K562 (cell line): ENCODE data around the gene PROK1. TPM values are rescaled to one million over a fixed set of nuclear protein-coding genes. Genes with fewer than 3 reads are reported as not detected.

Experiments
- ATAC-seq: fragments of 200-7000 bp; cut with Tn5 transposase; 3 replicates; pipeline ENCODE4 v1.9.1; 2020; ENCODE audit warnings: moderate library complexity
- BruUV-seq: library from RNA; stranded (reverse); fragments of 400-500 nt; replicated peaks from 2 replicates; lab custom pipeline; 2021; lab: Mats Ljungman, UMichigan
- CTCF ChIA-PET: fragments of 300-600 bp; formaldehyde crosslinking; extraction: SDS; loops from one replicate; lab custom pipeline; 2021; ENCODE audit warnings: low intra/inter-chr PET ratio; lab: Yijun Ruan, JAX
- POLR2A ChIA-PET: fragments of 300-600, 350-650 bp; sonication (Branson Sonifier 250); formaldehyde crosslinking; extraction: SDS; loops from one replicate; lab custom pipeline; 2021; ENCODE audit warnings: antibody characterized with exemption, inconsistent platforms; lab: Yijun Ruan, JAX
- DNase-seq, 4 experiments: peaks; one replicate each; pipeline versions ENCODE4 v3.0.0 to v3.0.0-alpha.2; 2011 to 2018; ENCODE audit warnings: low spot score in 3 of 4, mixed read lengths in 3 of 4; ENCODE audit errors: extremely low read depth in 1 of 4
- FAIRE-seq: peaks from 2 replicates; lab custom pipeline; 2011; peaks lifted over from hg19 to GRCh38; lab: Jason Lieb, UNC
- H2AFZ ChIP-seq: 2 replicates; pipeline ENCODE4 v1.6.0; 2011; ENCODE audit warnings: low read depth, low read length, control low read depth, inconsistent platforms
- H3K27ac ChIP-seq: fragments of 200-600 bp; 3 replicates; pipeline ENCODE4 v1.8.0; 2011; ENCODE audit warnings: low read depth, mild to moderate bottlenecking, control low read depth, inconsistent platforms, low read length, moderate library complexity, mixed read lengths; ENCODE audit errors: extremely low read depth
- H3K27me3 ChIP-seq, 2 experiments: fragments of 300-600 bp in 1 of 2; 2 replicates in 1 of 2; 3 replicates in 1 of 2; pipeline versions ENCODE4 v1.6.0 to v1.8.0; 2011; ENCODE audit warnings: inconsistent platforms in 2 of 2, low read length in 2 of 2, mild to moderate bottlenecking in 1 of 2, mixed read lengths in 1 of 2, moderate library complexity in 1 of 2; ENCODE audit not compliant: control insufficient read depth in 2 of 2, insufficient read depth in 2 of 2
- H3K36me3 ChIP-seq: fragments of 300-600 bp; 3 replicates; pipeline ENCODE4 v1.8.0; 2011; ENCODE audit warnings: mild to moderate bottlenecking, low read length, inconsistent platforms; ENCODE audit not compliant: control insufficient read depth, insufficient read depth
- H3K4me1 ChIP-seq, 2 experiments: fragments of 200-600 bp in 1 of 2; replicated peaks in 1 of 2; 2 replicates in 1 of 2; 3 replicates in 1 of 2; pipeline versions ENCODE4 v1.5.1 to v1.8.0; 2011; ENCODE audit warnings: inconsistent platforms in 2 of 2, low read length in 2 of 2, mild to moderate bottlenecking in 1 of 2, mixed read lengths in 1 of 2, moderate library complexity in 1 of 2; ENCODE audit not compliant: control insufficient read depth in 2 of 2, insufficient read depth in 2 of 2
- H3K4me2 ChIP-seq: 2 replicates; pipeline ENCODE4 v1.6.1; 2011; ENCODE audit warnings: low read length, control low read depth, inconsistent platforms, mixed read lengths; ENCODE audit not compliant: insufficient read depth
- H3K4me3 ChIP-seq: fragments of 200-600 bp; sonication (generic), shearing (Covaris generic); 2 replicates; pipeline ENCODE4 v1.5.1; 2016; ENCODE audit warnings: control low read depth, inconsistent platforms
- H3K79me2 ChIP-seq: fragments of 200-600 bp; 3 replicates; pipeline ENCODE4 v1.8.0; 2011; ENCODE audit warnings: low read length, inconsistent platforms; ENCODE audit not compliant: control insufficient read depth, insufficient read depth
- H3K9ac ChIP-seq, 2 experiments: 2 replicates each; pipeline versions ENCODE4 v1.6.0 to v1.6.1; 2011; ENCODE audit warnings: low read depth in 2 of 2, low read length in 2 of 2, control low read depth in 1 of 2, inconsistent platforms in 1 of 2, mild to moderate bottlenecking in 1 of 2, mixed read lengths in 1 of 2; ENCODE audit not compliant: insufficient read depth in 1 of 2
- H3K9me1 ChIP-seq: one replicate; pipeline ENCODE4 v1.6.0; 2011; ENCODE audit warnings: inconsistent platforms, mild to moderate bottlenecking, low read length, moderate library complexity; ENCODE audit not compliant: control insufficient read depth, insufficient read depth
- H3K9me3 ChIP-seq: replicated peaks from 2 replicates; pipeline ENCODE4 v1.5.1; 2011; ENCODE audit warnings: low read depth, low read length, inconsistent platforms; ENCODE audit not compliant: control insufficient read depth, insufficient read depth
- H4K20me1 ChIP-seq: replicated peaks from 2 replicates; pipeline ENCODE4 v1.6.1; 2011; ENCODE audit warnings: low read length, inconsistent platforms, mixed read lengths; ENCODE audit not compliant: control insufficient read depth, insufficient read depth
- SMARCA4 ChIP-seq: fragments of 450-650 bp; IDR thresholded peaks from 2 replicates; pipeline ENCODE4 v1.6.1; 2016
- ZBTB40 ChIP-seq, 2 experiments: fragments of 450-650 bp in 1 of 2; sonication (generic) in 1 of 2; formaldehyde crosslinking in 1 of 2; IDR thresholded peaks; 2 replicates each; pipeline versions ENCODE4 v1.7.1 to v1.9.0; 2016 to 2022; ENCODE audit warnings: inconsistent platforms in 1 of 2, mild to moderate bottlenecking in 1 of 2, missing genetic modification reagents in 1 of 2
- ZNF174 ChIP-seq: fragments of 250-450 bp; sonication (Bioruptor Pico); IDR thresholded peaks from 2 replicates; pipeline ENCODE4 v1.4.0; 2020; ENCODE audit warnings: mild to moderate bottlenecking
- ZNF311 ChIP-seq: fragments of 250-450 bp; sonication (Bioruptor Pico); IDR thresholded peaks from 2 replicates; pipeline ENCODE4 v1.4.0; 2020; ENCODE audit warnings: mild to moderate bottlenecking, moderate library complexity
- ZNF507 ChIP-seq: conservative IDR thresholded peaks from 2 replicates; pipeline ENCODE4 v1.6.1; 2017; ENCODE audit warnings: missing genetic modification characterization, missing compliant biosample characterization
- WGBS: fragments of 100-300 bp; shearing (Covaris generic); methylation state at CpG from one replicate; pipeline ENCODE4 v1.1.6; 2016; ENCODE audit warnings: low coverage, mixed read lengths; ENCODE audit not compliant: insufficient coverage; ENCODE audit errors: missing lambda C conversion rate; 5-methylcytosine and 5-hydroxymethylcytosine counted together
- in situ Hi-C: fragments of 300-500 bp; cut with MboI; formaldehyde crosslinking; loops from 4 replicates; pipeline ENCODE4 v1.15.0; 2018; ENCODE audit warnings: inconsistent platforms, mixed read lengths
- intact Hi-C: fragments of 100-400 bp; cut with micrococcal nuclease; formaldehyde crosslinking; loops from 2 replicates; pipeline ENCODE4 v1.14.2; 2022
- polyA plus RNA-seq, 8 experiments: library from polyadenylated mRNA; depleted of rRNA in 4 of 8; stranded (reverse) in 5 of 8; unstranded in 3 of 8; fragments of >200 nt; fragmentation: Nextera tagmentation in 2 of 8; fragmentation: Illumina TruSeq in 1 of 8; extraction: Ambion mirVana in 2 of 8; extraction: Trizol in 1 of 8; gene quantifications; 2 replicates each; pipeline versions ENCODE4 v1.2.1 to v1.2.3, GENCODE V29; 2011 to 2014; ENCODE audit warnings: inconsistent platforms in 1 of 8, missing spikeins in 1 of 8
- total RNA-seq, 7 experiments: library from RNA; depleted of rRNA in 6 of 7; stranded (reverse); fragments of >200 nt in 6 of 7; fragmentation: Illumina TruSeq in 2 of 7; extraction: Trizol in 2 of 7; gene quantifications; 2 replicates each; pipeline versions ENCODE4 v1.2.1 to v1.2.3, GENCODE V29; 2011 to 2021; ENCODE audit warnings: low replicate concordance in 1 of 7
- TF ChIP-seq, protein P1 (sequence below), 3 experiments: fragments of 200-800 bp in 1 of 3; fragments of 250-450 bp in 1 of 3; fragments of 450-650 bp in 1 of 3; sonication (Bioruptor Pico) in 1 of 3; sonication (Bioruptor generic) in 1 of 3; formaldehyde crosslinking in 1 of 3; IDR thresholded peaks; 2 replicates each; pipeline versions ENCODE4 v1.6.1 to v1.8.0; 2016 to 2022; ENCODE audit warnings: mild to moderate bottlenecking in 2 of 3, missing genetic modification characterization in 2 of 3, missing compliant biosample characterization in 1 of 3, moderate library complexity in 1 of 3
- TF ChIP-seq, protein P2 (sequence below): sonication (generic); formaldehyde crosslinking; IDR thresholded peaks from 2 replicates; pipeline ENCODE4 v1.8.0; 2022; ENCODE audit warnings: mild to moderate bottlenecking, missing genetic modification reagents

The PROK1 gene
- total and polyA plus RNA-seq, 9 of the 15 experiments (the other 6 are each of a cell fraction or from before 2014, with no cell fraction given), result 0.15 TPM; not detected in 8

GRCh38 chr1:110488867-110489266 is 37.9 kb downstream of the PROK1 start (continued):
- TF ChIP-seq, protein P1, sequence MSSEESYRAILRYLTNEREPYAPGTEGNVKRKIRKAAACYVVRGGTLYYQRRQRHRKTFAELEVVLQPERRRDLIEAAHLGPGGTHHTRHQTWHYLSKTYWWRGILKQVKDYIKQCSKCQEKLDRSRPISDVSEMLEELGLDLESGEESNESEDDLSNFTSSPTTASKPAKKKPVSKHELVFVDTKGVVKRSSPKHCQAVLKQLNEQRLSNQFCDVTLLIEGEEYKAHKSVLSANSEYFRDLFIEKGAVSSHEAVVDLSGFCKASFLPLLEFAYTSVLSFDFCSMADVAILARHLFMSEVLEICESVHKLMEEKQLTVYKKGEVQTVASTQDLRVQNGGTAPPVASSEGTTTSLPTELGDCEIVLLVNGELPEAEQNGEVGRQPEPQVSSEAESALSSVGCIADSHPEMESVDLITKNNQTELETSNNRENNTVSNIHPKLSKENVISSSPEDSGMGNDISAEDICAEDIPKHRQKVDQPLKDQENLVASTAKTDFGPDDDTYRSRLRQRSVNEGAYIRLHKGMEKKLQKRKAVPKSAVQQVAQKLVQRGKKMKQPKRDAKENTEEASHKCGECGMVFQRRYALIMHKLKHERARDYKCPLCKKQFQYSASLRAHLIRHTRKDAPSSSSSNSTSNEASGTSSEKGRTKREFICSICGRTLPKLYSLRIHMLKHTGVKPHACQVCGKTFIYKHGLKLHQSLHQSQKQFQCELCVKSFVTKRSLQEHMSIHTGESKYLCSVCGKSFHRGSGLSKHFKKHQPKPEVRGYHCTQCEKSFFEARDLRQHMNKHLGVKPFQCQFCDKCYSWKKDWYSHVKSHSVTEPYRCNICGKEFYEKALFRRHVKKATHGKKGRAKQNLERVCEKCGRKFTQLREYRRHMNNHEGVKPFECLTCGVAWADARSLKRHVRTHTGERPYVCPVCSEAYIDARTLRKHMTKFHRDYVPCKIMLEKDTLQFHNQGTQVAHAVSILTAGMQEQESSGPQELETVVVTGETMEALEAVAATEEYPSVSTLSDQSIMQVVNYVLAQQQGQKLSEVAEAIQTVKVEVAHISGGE (CRISPR knock-in tag; IDR thresholded peaks at IDR 0.05), result no peak
- TF ChIP-seq ZNF507 (tag), result no peak

- WGBS, result 34% methylated on average over 14 of the region's 15 CpGs
- Histone ChIP-seq H3K36me3 (no peaks in the 10 kb centered on the region), H2AFZ (no peak overlapping the region), H3K4me1 (peaks cover 0 to 12% of the 10 kb centered on the region in 2 experiments; a peak in 2 of 5 replicates), H3K27ac (no peak overlapping the region), H3K4me3 (no peak overlapping the region), H3K4me2 (no peak overlapping the region), H3K9ac (no peak overlapping the region), H3K9me3 (no peaks in the 10 kb centered on the region), H4K20me1 (0 out of 2 replicates have a peak, but pooled peaks cover 22% of the 10 kb centered on the region), H3K27me3 (peaks cover 23 to 65% of the 10 kb centered on the region in 2 experiments), H3K79me2 (no peaks in the 10 kb centered on the region), H3K9me1 (no peaks in the 10 kb centered on the region)
- intact Hi-C loops (no loop called here), in situ Hi-C loops (no loop called here)
- BruUV-seq, result no TSS peak
- FAIRE-seq, result no peak
- no peak for DNase-seq
- no peak; the same call in 2 of the 3 replicates for ATAC-seq
- ChIA-PET CTCF (no interaction called here), POLR2A (no interaction called here)
- TF ChIP-seq ZBTB40 (IDR thresholded peaks at IDR 0.05) (no peak), ZBTB40 (CRISPR knock-in tag; IDR thresholded peaks at IDR 0.05) (no peak), ZNF311 (CRISPR knock-in tag) (no peak), ZNF174 (no peak), SMARCA4 (no peak)
- TF ChIP-seq, protein P2, sequence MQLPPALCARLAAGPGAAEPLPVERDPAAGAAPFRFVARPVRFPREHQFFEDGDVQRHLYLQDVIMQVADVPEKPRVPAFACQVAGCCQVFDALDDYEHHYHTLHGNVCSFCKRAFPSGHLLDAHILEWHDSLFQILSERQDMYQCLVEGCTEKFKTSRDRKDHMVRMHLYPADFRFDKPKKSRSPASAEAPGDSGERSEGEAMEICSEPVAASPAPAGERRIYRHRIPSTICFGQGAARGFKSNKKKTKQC (CRISPR knock-in tag), result no peak
These were observed 38.5 kb downstream of the PROK1 start for GRCh38 chr1:110489406-110489805.
